Measurements from ENCODE around the gene BNIP2.

- TF ChIP-seq, protein P1, sequence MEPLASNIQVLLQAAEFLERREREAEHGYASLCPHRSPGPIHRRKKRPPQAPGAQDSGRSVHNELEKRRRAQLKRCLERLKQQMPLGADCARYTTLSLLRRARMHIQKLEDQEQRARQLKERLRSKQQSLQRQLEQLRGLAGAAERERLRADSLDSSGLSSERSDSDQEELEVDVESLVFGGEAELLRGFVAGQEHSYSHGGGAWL (CRISPR knock-in tag; IDR thresholded peaks at IDR 0.05) = no peak
- TF ChIP-seq ZNF362 (CRISPR knock-in tag; IDR thresholded peaks at IDR 0.05; ENCODE audit: borderline replicate concordance) (no peak), FOXJ3 (CRISPR knock-in tag; IDR thresholded peaks at IDR 0.05; ENCODE audit: borderline replicate concordance) (no peak), TOE1 (CRISPR knock-in tag; IDR thresholded peaks at IDR 0.05) (no peak), PRDM4 (CRISPR knock-in tag; IDR thresholded peaks at IDR 0.05; ENCODE audit: borderline replicate concordance) (no peak), DNMT1 (CRISPR knock-in tag; IDR thresholded peaks at IDR 0.05) (no peak), ASH2L (IDR thresholded peaks at IDR 0.05; ENCODE audit: insufficient read length, low read depth, low read length) (no peak), ZNF292 (CRISPR knock-in tag; IDR thresholded peaks at IDR 0.05; ENCODE audit: borderline replicate concordance, low read depth) (no peak), NCOA1 (CRISPR knock-in tag; IDR thresholded peaks at IDR 0.05) (no peak), POLR2A (IDR thresholded peaks at IDR 0.05; ENCODE audit: insufficient read depth in 1 of 2, low read depth in 2 of 2, low read length in 2 of 2) (no peak)
- TF ChIP-seq, protein P2, sequence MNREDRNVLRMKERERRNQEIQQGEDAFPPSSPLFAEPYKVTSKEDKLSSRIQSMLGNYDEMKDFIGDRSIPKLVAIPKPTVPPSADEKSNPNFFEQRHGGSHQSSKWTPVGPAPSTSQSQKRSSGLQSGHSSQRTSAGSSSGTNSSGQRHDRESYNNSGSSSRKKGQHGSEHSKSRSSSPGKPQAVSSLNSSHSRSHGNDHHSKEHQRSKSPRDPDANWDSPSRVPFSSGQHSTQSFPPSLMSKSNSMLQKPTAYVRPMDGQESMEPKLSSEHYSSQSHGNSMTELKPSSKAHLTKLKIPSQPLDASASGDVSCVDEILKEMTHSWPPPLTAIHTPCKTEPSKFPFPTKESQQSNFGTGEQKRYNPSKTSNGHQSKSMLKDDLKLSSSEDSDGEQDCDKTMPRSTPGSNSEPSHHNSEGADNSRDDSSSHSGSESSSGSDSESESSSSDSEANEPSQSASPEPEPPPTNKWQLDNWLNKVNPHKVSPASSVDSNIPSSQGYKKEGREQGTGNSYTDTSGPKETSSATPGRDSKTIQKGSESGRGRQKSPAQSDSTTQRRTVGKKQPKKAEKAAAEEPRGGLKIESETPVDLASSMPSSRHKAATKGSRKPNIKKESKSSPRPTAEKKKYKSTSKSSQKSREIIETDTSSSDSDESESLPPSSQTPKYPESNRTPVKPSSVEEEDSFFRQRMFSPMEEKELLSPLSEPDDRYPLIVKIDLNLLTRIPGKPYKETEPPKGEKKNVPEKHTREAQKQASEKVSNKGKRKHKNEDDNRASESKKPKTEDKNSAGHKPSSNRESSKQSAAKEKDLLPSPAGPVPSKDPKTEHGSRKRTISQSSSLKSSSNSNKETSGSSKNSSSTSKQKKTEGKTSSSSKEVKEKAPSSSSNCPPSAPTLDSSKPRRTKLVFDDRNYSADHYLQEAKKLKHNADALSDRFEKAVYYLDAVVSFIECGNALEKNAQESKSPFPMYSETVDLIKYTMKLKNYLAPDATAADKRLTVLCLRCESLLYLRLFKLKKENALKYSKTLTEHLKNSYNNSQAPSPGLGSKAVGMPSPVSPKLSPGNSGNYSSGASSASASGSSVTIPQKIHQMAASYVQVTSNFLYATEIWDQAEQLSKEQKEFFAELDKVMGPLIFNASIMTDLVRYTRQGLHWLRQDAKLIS (CRISPR knock-in tag; IDR thresholded peaks at IDR 0.05) = no peak
Measured at GRCh38 chr15:59614153-59614552, 75.0 kb downstream of the BNIP2 start.
